ENCODE results near the gene CSH1.
"Not testable (repeated sequence)": the region's sequence is repeated elsewhere in the genome, so short reads cannot be mapped to it uniquely, and the experiment has no call there.

Gene CSH1

DNA sequence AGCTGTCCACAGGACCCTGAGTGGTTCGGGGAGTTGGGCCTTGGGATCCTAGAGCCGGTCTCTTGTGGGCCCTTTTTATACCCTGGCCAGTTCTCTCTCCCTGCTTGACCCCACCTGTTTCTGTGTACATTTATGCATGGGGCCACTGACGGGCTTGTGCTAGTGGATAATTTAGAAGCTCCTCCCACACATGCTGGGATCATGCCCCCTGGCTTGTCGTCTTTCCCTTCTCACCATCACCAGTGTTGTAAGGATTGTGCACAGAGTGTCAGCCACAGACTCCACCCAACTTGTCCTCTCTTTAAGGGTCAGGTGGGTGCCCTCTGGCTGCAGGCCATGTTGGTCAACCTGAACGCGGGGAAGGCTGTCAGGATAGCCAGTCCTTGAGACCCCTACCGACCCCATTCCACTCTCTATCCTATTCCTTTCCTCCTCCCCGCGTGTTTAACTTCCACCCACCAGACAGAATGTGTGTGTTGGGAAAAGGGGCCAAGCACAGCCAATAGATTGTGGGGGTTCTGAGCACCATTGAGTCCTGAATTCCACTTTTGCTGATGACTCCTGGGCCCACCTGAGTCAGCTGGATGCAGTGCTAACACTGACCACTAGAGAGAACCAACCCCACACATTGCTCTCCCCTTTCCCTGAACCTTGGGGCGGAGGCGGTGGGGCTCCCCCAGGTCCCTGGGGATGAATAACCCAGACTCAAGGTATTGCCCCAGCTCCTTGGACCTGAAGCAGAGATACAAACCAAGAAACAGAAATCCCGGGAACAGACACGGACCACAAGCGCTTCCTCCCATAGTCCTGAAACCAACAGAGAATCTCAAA, at the start of gene CSH1:
CSH1 (minus strand) TSS at position 51 of the 831 bp plus-strand sequence. CDS start 63 bp downstream, outside the sequence.
- not testable (repeated sequence) for DNase-seq (ENCODE audit: insufficient read length, low spot score); FAIRE-seq

DNA sequence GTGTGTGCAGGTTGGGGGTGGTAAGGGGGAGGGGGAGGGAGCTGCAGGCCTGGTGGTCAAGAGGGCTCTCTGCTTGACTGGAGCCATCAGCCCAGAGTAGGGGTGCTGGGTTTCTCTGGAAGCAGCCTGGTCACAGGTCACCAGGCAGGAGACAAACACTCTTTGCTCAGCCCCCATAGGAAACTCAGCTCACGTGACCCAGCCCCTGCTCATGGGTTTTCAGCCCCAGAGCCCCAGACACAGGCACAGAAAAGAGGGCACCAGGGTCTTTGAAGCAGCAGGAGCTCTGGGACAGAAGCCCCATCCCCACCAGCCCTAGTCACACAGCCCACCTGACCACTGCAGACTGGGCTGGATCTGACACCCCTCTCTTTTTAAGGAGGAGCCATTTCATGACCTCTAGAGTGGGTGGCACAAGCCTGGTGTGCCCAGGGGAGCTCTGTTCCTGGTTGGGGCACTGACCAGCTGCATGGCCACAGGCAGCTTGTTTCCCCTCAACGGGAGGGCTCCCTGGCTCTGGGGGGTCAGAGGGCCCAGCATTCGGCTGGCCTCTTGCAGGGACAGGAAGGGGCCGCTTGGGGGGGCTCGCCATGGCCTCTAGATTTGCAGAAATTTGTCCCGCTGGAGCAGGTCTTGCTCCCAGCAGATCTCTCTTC, 49.5 kb upstream of the CSH1 start:
- FAIRE-seq (no peak), DNase-seq (ENCODE audit: insufficient read length, low spot score) (no peak)
- TF ChIP-seq, protein P1, sequence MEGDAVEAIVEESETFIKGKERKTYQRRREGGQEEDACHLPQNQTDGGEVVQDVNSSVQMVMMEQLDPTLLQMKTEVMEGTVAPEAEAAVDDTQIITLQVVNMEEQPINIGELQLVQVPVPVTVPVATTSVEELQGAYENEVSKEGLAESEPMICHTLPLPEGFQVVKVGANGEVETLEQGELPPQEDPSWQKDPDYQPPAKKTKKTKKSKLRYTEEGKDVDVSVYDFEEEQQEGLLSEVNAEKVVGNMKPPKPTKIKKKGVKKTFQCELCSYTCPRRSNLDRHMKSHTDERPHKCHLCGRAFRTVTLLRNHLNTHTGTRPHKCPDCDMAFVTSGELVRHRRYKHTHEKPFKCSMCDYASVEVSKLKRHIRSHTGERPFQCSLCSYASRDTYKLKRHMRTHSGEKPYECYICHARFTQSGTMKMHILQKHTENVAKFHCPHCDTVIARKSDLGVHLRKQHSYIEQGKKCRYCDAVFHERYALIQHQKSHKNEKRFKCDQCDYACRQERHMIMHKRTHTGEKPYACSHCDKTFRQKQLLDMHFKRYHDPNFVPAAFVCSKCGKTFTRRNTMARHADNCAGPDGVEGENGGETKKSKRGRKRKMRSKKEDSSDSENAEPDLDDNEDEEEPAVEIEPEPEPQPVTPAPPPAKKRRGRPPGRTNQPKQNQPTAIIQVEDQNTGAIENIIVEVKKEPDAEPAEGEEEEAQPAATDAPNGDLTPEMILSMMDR (IDR thresholded peaks at IDR 0.05; ENCODE audit: insufficient read depth, missing control alignments): no peak

DNA sequence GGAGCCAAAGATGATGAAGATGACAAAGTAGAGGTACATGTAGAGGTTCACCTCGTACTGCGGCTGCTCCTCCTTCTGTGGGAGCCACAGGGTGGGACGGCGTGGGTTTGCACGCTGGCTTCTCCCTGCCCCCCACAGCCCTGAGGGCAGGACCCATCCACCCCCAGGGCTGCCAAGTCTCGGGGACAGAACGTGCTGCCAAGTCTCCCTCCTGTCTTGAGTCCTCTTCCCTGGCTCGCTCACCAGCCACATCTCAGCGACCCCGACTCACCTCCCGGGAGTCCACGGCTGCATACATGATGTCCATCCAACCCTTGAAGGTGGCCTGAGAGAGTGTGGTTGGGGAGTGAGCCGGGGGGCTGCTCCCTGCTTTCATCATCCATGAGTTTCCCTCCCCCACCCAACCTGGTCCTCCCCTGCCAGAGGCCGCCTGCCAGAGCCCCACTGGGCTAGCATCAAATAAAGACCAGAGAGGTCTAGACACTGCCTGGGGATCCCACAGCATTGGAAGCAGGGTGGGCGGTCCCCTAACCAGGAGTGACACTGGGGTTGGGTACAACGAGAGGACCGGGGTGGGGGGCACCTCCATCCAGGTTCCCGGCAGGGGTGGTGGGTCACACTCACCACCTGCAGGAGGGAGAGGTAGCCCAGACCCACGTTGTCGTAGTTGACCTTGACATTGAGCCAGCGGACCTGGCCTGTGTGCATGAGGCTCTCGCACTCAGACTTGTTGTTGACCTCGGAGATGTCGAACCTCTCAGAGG, 48.5 kb upstream of the CSH1 start:
- FAIRE-seq: no peak
- TF ChIP-seq, protein P1 (IDR thresholded peaks at IDR 0.05; ENCODE audit: insufficient read depth, missing control alignments): no peak
- DNase-seq (ENCODE audit: insufficient read length, low spot score): no peak

DNA sequence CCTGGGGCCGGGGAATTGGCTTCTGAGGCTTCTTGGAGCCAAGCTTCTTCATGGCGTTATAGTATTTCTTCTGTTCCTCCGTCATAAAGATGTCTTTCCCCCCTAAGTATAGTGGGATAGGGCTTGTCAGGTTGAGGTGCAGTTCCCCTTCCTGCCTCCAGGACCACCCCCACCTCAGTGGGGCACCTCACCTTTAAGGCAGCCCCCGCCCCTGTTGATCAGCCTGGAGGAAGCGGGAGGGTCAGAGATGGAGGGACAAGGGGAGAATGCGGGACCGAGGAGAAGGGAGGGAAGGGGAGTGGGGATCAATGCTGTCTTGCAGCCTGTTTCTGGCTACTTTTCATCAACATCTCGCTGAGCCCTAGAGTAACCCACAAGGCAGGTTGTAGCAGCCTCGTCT, 47.4 kb upstream of the CSH1 start:
- TF ChIP-seq, protein P1 (IDR thresholded peaks at IDR 0.05; ENCODE audit: insufficient read depth, missing control alignments): no peak
- FAIRE-seq: no peak
- no peak for DNase-seq (ENCODE audit: insufficient read length, low spot score)

DNA sequence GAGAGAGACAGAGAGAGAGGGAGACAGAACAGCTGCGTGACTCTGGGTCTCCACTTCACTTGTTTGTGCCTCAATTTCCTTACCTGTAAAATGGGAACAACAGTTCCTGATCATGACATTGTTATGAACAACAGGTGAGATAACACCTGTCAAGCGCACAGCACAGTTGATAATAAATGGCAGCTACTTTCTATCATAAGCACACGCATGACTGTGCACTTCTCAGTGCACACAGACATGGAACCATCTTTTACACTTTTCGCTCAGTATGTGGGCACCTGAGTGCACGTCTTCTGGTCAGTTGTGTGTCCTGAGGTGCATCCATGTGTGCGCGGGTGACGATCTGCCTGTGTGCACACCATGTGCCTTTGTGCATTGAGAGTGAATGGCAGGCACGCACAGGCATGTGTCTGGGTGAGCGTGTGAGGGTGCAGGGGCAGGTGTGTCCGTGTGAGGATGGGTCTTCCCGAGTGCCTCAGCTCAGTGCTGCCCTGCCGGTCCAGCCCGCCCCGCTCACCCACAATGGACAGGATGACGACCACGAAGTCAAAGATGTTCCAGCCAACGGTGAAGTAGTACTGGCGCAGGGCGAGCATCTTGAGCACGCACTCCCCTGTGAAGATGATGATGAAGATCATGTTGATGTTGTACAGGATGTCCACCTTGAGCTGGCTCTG, 46.1 kb upstream of the CSH1 start:
- DNase-seq (ENCODE audit: insufficient read length, low spot score): no peak
- TF ChIP-seq, protein P1 (IDR thresholded peaks at IDR 0.05; ENCODE audit: insufficient read depth, missing control alignments): no peak
- no peak for FAIRE-seq

DNA sequence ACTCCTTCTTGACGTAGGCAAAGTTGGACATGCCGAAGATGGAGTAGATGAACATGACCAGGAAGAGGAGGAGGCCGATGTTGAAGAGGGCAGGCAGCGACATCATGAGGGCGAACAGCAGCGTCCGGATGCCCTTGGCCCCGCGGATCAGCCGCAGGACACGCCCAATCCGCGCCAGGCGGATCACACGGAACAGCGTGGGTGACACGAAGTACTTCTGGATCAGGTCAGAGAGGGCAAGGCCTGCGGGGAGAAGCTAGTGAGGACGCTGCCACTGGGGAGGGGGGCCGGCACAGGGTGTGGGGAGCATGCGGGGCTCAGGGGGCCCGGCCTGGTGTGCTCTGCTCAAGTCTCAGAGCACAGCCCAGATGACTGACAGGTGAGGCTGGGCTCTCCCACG, 45.4 kb upstream of the CSH1 start:
- DNase-seq (ENCODE audit: insufficient read length, low spot score) (no peak), FAIRE-seq (no peak)
- TF ChIP-seq, protein P1 (IDR thresholded peaks at IDR 0.05; ENCODE audit: insufficient read depth, missing control alignments): no peak

DNA sequence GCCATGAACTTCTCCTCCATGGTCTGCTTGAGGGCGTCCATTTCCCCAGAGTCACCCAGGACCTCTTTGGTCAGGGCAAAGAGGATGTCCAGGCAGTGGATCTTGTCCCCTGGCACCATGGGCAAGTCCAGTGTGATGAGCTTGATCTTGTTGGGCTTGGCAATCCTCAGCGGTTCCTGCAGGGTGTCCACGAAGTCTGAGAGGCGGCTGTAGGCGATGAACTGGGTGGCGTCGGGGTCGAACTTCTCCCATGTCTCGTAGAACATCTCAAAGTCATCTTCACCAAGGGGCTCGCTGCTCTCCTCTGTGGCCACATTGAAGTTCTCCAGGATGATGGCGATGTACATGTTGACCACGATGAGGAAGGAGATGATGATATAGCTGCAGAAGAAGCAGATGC, 44.8 kb upstream of the CSH1 start:
- TF ChIP-seq, protein P1 (IDR thresholded peaks at IDR 0.05; ENCODE audit: insufficient read depth, missing control alignments): no peak
- DNase-seq (ENCODE audit: insufficient read length, low spot score): no peak
- FAIRE-seq: no peak

Measured in D721Med (cell line).